ENCODE results near the gene ANKRD7. TPM values are rescaled to one million over a fixed set of nuclear protein-coding genes. Genes with fewer than 3 reads are reported as not detected.

The ANKRD7 gene
- total RNA-seq, 1 donor from 2014 or later = not detected

DNA sequence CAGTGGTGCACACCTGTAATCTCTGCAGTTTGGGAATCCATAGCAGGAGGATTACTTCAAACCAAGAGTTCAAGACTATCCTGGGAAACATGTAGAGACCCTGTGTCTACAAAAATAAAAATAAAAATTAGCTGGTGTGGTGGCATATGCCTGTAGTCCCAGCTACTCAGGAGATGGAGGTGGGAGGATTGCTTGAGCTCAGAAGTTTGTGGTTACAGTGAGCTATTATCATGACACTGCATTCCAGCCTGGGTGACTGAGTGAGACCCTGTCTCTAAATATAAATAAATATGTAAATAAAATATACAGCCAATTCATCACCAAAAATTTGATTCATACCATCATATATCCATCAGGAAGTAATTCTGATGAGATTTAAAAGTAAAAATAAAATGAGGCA is 60.9 kb downstream of the ANKRD7 start:
- Histone ChIP-seq H3K36me3 (no peaks in the 10 kb centered on the region), H3K27me3 (no peaks in the 10 kb centered on the region), H3K4me3 (no peak overlapping the region), H3K27ac (no peak overlapping the region), H3K9me3 (no peaks in the 10 kb centered on the region), H3K4me1 (peaks cover 0 to 4% of the 10 kb centered on the region in 2 donors)
- TF ChIP-seq CTCF (IDR thresholded peaks at IDR 0.05) = no peak
- intact Hi-C loops (cut with DNase I) = no loop called here
- DNase-seq (ENCODE audit: low spot score in 2 of 2) = no peak

GRCh38 chr7:118286131-118286530 is 61.6 kb downstream of the ANKRD7 start:
- no peak overlapping the region for H3K27ac ChIP-seq
- intact Hi-C loops (cut with DNase I) = no loop called here
- H3K9me3 ChIP-seq = no peaks in the 10 kb centered on the region
- H3K4me1 ChIP-seq = peaks cover 0 to 3% of the 10 kb centered on the region in 2 donors
- H3K27me3 ChIP-seq = no peaks in the 10 kb centered on the region
- no peak overlapping the region for H3K4me3 ChIP-seq
- no peak for DNase-seq (ENCODE audit: low spot score in 2 of 2)
- H3K36me3 ChIP-seq = no peaks in the 10 kb centered on the region
- no peak for TF ChIP-seq CTCF (IDR thresholded peaks at IDR 0.05)

DNA sequence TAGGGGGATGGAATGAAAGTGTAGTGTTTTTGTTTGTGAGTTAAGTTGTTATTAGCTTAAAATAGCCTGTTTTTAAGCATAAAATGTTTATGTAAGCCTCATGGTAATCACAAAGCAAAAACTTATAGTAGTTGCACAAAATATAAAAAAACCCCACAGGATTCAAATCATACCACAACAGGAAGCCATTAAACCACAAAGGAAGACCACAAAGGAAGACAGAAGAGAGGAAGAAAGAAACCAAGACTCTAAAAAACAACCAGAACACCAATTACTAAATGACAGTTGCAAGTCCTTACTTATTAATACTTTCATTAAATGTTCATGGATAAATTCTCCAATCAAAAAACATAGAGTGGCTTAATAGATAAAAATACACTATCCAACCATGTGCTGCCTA is 63.6 kb downstream of the ANKRD7 start:
- Histone ChIP-seq H3K27ac (no peak overlapping the region), H3K27me3 (no peaks in the 10 kb centered on the region), H3K4me3 (no peak overlapping the region), H3K9me3 (no peaks in the 10 kb centered on the region), H3K4me1 (no peaks in the 10 kb centered on the region), H3K36me3 (no peaks in the 10 kb centered on the region)
- DNase-seq (ENCODE audit: low spot score in 2 of 2) = no peak
- intact Hi-C loops (cut with DNase I) = no loop called here
- TF ChIP-seq CTCF (IDR thresholded peaks at IDR 0.05) = no peak

GRCh38 chr7:118289476-118289875 is 65.0 kb downstream of the ANKRD7 start:
- intact Hi-C loops (cut with DNase I) = no loop called here
- H3K27ac ChIP-seq = no peak overlapping the region
- DNase-seq (ENCODE audit: low spot score in 2 of 2) = no peak

More at GRCh38 chr7:118289476-118289875, 65.0 kb downstream of the ANKRD7 start:
- no peak for TF ChIP-seq CTCF (IDR thresholded peaks at IDR 0.05)
- Histone ChIP-seq H3K9me3 (no peaks in the 10 kb centered on the region), H3K36me3 (no peaks in the 10 kb centered on the region), H3K27me3 (no peaks in the 10 kb centered on the region), H3K4me3 (no peak overlapping the region), H3K4me1 (no peaks in the 10 kb centered on the region)

Other genes with a start within 250 kb of the ANKRD7 start
- 7.9 TPM for gene LSM8, start 40.5 kb upstream of the ANKRD7 start, total RNA-seq